Retinal pigment epithelial cell (primary cell): ENCODE results near the gene ATF6B.

Experiments
- DNase-seq: peaks from one replicate; pipeline ENCODE4 v3.0.0-alpha.2; 2010; ENCODE audit warnings: low read depth
- H3K4me3 ChIP-seq: 2 replicates; pipeline ENCODE4 v1.5.1; 2011; ENCODE audit warnings: mild to moderate bottlenecking, low read length, control low read depth, moderate library complexity
- CTCF ChIP-seq: conservative IDR thresholded peaks from 2 replicates; pipeline ENCODE4 v1.5.1; 2011; ENCODE audit warnings: low read depth, low read length, control low read depth, inconsistent platforms

The ATF6B gene

GRCh38 chr6:32173051-32173727 is 45.1 kb upstream of the ATF6B start:
- H3K4me3 ChIP-seq, result no peak overlapping the region
- no peak for DNase-seq
- TF ChIP-seq CTCF, result no peak

GRCh38 chr6:32171234-32171633 is 43.2 kb upstream of the ATF6B start:
- TF ChIP-seq CTCF, result no peak
- no peak for DNase-seq
- H3K4me3 ChIP-seq, result no peak overlapping the region

GRCh38 chr6:32170294-32170693 is 42.2 kb upstream of the ATF6B start:
- no peak overlapping the region for H3K4me3 ChIP-seq
- no peak for DNase-seq
- TF ChIP-seq CTCF, result no peak

- no peak overlapping the region for H3K4me3 ChIP-seq
- no peak for DNase-seq
- no peak for TF ChIP-seq CTCF
Measured at GRCh38 chr6:32168807-32169591, 41.0 kb upstream of the ATF6B start.

GRCh38 chr6:32168350-32168749 is 40.3 kb upstream of the ATF6B start:
- H3K4me3 ChIP-seq, result no peak overlapping the region
- no peak for DNase-seq
- TF ChIP-seq CTCF, result no peak

- DNase-seq, result no peak
- no peak overlapping the region for H3K4me3 ChIP-seq
- TF ChIP-seq CTCF, result no peak
Measured at GRCh38 chr6:32167761-32168262, 39.8 kb upstream of the ATF6B start.
